NCI-H510A treated with DMSO at 0.1 percent for 48 hours (cell line): ENCODE data around the gene SLC31A2.
A peak's percentile ranks its signal among the peaks of the same experiment; 100 is the strongest.

ENCODE experiments used
- DNase-seq: peaks from one replicate; lab custom pipeline; 2025; lab: John Stamatoyannopoulos, UW

Gene SLC31A2

DNA sequence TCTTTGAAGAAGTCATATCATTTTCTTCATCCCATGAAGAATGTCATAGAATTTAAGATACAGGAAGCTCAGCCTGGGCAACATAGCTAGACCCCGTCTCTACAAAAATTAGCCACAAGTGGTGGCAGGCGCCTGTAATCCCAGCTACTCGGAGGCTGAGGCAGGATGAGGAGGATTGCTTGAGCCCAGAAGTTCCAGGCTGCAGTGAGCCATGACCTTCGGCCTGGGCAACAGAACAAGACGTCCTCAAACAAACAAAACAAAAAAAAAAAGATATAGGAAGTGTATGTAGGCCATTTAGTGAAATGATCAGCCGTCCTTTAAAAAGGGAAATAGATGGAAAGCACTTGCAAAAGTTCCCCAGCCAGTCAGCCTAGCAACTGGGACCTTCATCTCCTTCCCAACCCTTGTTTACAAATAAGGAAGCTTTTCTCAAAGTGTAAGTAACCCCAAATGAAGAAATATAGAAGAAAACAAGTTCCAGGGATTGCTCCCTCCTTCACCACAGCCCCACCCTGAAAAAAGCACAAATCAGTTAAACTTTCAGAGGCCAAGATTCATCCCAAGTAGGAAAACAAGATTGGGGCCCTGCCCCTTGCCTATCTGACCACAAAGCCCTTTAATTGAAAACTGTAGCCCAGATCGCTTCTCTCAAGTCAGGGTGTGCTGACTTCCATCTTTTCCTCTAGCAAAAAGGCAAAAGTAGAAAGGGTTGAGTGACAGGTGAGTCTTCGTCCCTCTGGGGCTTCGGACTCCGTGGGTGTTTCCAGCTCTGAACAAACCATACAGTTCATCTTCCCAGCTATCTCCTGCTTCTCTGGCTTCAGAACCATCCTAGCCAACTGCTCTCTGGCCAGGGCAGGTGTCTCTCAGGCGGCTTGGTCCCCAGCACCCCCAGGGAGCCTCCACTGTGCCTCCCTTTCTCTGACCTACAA lies 1.2 kb downstream of the SLC31A2 start:
- DNase-seq, result no peak

DNA sequence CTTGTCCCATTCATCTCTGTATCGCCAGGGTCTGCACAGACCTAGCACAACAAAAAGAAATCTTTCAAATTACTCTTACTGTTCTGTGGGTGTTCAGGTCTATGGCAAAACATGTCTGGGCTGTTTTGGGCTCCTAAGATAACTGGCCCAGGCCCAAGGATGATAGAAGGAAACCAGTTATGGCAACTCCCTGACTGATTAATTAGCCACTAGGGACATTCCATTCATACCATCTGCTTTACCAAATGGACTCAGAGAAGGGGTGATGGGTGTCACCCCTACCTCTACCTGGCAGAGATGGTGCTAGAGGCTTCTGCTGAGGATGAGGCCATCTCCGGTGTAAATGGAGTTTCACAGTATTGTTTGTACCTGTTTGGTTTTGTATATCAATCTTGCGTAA lies 1.9 kb downstream of the SLC31A2 start:
- DNase-seq, result no peak

DNA sequence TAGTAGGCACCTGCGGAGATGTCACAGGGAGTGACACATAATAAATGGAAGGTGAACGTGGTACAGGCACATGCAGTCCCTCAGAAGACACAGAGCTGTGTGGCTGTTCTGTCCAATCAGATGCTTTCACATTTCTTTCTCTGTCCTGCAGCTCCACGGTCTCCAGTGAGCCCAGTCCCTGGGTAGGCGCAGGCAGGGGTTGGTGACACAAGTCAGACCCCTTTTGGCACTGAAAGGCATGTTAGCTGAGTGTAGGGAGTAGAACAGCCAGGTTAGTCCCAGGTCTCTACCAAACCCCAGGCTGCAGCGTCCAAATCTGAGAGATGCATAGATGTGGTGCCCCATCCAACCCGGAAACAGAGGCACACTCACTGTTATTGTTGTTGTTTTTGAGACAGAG lies 2.8 kb downstream of the SLC31A2 start:
- DNase-seq, result no peak

DNA sequence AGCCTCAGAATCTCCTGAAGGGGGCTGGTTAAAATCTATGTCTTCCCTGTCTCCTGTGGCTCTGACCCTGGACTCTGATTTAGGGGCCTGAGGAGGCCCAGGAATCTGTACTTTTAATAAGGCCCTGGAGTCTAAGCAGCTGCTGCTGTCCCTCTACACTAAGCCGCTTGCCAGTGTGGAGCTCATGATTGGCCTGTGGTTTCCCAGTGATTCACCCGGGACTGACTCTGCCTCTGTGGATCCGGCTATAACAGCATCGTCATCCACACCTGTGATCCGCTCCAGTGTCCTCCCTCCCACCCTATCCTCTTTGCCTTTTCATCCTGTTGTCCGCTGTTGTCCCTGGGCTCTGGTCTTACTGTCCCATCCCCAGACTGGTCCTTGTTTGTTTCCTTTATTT lies 3.7 kb downstream of the SLC31A2 start:
- no peak for DNase-seq

DNA sequence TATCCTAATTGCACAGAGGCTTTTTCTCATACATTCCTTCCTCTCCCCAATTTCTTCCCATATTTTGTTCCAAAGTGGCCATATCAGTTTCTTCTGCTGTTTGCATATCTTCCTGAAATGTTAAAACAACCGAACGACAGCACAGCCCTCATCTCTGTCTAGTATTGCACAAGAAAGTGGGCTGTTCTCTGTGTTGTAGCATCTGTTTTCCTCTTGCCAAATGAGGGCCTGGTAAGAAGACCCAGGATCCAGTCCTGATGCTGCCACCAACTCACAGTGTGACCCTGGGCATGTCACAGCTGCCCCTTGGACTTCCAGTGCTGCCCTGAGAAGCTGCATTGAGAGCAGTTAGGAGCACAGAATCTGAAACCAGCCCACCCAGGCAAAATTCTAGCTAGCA lies 4.1 kb downstream of the SLC31A2 start:
- no peak for DNase-seq

DNA sequence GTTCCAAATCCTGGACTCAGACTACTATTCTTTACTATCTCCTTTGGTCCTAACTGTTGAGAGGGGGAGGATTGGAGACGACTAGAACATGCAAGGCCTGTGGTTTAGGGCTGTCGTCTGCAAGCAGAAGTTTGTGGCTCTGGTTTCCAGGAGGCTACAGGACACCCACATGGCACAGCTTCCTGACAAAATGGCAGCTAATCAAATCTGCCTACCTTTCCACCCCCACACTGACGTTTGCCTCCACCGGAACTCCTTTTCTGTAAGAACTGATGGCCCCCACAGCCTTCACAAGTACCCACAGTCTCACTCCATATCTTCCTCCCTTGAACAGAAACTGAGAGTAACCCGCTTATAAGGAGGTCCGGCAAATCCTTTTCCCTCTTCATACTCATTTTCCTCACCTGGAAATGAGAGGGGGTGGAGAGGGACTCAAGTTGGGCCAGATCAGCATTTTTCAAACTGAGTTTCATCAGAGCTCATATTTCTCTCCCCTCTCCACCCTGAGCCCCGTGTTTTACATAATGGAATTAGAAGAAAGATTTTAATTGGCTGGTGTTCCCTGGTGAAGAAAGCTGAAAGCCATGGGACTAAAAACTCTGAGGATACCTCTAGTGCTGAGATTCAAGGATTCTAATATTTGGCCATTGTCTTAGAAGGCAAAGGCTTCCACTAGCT lies 5.2 kb downstream of the SLC31A2 start:
- DNase-seq, result no peak

DNA sequence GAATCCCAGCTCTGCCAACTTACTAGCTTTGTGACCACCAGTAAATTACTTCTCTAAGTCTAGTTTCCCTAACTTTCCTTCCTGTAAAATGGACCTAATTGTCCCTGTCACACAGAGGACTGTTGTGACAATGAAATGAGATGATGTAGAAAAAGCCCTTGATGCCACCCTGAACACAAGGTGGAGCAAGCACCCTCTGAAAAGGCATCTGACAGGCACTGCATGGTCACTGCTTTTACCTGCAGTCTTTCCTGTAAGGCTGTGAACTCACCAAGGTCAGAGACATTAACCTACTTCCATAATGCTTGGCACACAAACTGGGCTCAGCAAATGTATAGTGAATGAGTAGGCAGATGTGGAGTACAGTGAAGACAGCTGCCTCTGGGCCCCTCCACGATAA lies 6.1 kb downstream of the SLC31A2 start:
- no peak for DNase-seq

DNA sequence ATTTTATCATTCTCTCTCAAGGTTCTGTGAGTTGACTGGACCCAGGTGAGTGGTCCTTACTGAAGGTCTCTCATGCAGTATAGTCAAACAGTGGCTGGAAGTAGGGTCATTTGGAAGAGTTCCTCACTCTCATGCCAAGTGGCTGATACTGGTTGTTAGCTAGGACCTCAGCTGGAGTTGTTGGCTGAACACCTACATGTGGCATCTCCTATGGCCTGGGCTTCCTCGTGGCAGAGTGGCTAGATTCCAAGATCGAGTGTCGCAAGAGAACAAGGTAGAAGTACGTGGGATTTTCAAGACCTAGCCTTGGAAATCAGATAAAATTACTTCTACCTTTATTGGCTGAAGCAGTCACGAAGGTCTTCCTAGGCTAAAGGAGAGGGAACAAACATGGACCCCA lies 7.6 kb downstream of the SLC31A2 start:
- DNase-seq, result no peak

DNA sequence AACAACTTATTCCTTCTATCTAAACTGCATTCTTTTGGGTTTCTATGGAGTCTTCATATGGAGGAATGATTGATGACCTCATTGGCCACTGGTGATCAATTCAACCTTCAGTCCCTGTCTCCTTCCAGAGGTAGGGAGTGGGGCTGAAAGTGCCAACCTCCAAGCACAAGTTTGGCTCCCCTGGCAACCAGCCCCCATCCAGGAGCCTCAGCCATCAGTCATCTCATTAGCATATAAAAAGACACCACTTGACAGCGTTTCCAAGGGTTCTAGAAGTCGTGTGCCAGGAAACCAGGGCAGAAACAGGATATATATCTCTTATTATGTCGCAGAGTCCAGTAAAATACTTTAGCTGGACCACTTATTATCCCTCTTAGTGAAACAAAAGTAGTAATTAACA lies 9.8 kb downstream of the SLC31A2 start:
- peak; percentile 21 for DNase-seq

DNA sequence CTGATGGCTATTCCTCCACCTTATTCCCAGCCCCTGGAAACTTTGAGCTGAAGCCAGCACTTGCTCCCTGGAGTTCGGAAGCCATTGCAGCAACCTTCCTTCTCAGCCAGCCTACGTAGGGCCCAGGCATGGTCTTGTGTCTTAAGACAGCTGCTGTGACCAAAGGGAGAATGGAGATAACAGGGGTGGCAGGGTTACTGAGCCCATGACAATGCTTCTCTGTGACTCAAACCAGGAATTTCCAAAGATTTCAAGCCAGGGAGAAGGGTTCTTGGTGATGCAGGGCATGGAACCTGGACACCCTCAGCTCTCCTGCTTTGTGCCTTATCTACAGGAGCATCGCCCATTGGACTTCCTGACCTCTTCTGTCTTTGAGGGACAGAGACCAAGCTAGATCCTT lies 12.2 kb downstream of the SLC31A2 start:
- no peak for DNase-seq

DNA sequence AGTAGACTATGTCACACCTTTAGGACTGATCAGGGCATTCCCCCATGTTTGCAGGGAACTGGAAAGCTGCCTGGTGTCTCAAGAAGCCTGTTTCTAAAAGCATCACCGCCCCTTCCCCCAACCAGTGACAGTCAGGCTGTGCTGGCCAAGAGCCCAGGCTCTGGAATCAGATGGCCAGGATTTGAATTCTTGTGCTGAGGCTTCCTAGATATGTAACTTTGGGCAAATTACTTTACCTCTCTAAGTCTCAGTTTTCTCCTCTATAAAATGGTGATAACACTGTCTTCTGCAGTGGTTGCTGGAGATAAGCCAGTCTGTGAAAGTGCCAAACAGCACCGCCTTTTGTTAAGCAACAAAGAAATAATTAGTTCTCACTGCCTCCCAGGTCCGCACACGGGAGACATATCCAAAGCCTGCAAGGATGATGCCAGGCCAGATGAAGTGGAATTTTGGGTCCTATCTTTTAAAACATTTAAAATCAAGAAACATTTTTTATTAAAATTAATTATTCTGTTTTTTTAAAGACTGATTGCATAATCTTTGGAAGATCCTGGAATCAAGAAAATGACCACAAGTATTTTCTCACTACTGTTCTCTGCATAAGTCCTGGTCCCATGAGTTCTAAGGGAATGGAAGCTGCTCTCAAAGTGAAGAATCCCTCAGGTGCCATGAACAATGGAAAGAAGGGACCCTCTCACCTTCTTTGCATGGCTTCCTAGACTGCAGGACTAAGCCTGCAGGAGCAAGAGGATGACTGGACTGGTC lies 13.9 kb downstream of the SLC31A2 start:
- DNase-seq, result no peak

DNA sequence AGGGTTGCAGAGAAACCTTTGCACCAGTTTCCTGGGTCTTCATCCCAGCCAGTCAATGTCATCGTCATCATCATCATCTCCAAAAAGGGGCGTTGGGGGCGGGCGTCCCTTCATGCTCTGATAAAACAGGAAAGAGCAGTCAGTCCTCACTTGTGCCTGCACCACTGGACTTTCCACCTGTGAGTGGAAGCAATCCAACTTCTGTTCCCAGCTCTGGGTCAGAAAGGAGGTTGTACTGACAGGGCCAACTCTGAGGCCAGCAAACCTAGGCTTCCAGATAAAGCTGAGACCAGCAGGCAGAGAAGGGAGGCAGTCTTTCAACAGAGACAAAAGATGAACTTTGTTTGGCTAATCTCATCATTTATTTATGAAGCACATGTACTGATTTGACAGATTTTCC lies 15.2 kb downstream of the SLC31A2 start:
- DNase-seq, result no peak

DNA sequence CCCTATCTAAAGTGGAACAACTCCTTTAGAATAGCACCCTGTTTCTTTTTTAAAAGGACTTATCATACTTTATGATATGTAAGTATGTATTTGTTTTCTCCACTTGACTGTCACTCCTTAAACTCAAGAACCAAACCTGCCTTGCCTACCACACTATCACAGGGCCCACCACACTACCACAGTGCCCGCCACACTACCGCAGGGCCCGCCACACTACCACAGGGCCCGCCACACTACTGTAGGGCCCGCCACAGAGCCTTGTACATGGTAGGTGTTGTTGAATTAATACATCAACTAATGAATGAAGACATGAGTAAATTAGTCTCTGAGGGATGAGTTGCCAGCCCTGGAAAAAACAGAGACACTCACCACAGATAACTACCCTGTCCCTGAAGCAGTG lies 18.0 kb downstream of the SLC31A2 start:
- no peak for DNase-seq

DNA sequence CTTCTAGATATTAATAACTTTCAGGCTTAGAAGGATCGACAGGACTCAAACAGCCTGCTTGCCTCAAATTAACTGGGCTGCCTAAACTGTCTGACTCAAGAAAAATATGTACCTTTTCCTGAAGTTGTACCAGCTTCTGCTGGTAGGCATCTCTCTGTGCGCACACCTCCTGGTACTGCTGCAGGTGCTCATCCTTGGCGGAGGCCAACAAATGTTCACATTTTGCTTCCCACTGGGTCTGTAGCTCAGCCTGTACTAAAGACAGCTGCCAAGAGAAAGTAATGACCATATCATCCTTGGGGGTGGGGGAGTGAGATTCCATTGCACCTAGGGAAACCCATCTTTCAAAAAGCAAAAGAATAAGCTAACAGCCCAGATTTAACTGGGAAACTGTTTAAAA lies 22.5 kb downstream of the SLC31A2 start:
- DNase-seq, result no peak

DNA sequence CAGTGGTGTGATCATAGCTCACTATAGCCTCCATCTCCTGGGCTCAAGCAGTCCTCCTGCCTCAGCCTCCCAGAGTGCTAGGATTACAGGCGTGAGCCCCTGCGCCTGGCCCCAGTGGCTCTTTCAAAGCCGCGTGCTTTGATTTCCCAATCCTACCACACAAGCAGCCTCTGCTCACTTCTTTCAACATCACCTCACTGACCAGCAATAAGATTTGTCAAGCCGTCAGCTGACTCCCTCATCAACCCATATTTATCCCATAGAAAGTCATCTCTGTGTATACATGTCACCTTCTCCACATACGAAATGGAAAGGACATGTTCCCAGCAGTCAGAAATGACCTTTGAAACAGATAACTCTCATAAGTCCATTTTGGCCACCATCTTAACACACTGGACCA lies 26.0 kb downstream of the SLC31A2 start:
- no peak for DNase-seq

DNA sequence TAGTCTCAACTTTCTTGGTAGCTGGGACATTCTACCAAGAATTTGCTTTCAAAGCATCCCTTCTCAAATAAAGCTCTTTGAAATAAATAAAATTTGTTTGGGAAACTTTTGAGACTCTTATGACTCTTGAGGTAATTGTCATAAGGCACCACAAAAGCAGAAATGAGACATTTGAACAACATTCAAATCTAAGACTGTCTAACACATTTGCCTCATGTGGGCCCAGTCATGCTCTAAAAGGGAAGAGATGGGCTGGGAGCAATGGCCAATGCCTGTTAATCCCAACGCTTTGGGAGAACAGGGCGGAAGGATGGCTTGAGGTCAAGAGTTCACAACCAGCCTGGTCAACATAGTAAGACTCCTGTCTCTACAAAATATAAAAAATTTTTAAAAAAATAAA lies 26.4 kb downstream of the SLC31A2 start:
- DNase-seq, result no peak

DNA sequence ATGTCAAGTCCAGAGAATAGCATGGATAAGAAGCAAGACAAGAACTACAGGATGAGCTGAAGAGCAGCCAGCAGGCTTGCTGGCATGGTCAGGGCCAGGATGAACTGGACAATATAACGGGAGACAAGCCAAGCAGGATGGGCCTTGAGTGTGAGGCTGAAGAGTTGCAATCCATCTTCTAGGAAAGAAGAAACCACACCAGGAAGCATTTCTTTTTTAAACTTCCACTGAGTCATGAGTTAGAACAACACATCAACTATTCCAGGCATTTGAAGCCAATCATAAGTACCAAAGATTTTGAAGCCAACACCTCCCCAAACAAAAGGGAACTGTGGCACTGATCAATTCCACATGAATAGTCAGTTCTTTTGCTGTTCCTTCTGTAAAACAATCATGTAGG lies 27.3 kb downstream of the SLC31A2 start:
- no peak for DNase-seq

DNA sequence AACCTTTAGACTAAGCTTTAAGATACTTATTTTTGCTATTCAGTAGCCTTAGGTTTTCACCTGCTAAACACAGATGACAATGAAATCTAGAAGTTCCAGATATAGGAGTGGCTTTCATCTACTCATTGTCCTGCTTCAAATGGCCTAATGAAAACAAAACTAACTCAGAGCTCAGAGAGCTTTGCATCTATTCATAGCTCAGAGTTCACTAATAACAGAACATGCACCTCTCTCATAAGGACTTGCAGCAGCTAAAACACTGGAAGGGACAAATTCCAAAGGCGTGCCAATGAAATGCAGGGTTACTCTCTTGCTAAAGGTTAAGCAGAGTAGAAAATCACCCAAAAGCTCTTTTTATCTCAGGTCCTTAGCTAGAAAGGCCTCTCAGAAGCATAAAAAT lies 29.0 kb downstream of the SLC31A2 start:
- no peak for DNase-seq

DNA sequence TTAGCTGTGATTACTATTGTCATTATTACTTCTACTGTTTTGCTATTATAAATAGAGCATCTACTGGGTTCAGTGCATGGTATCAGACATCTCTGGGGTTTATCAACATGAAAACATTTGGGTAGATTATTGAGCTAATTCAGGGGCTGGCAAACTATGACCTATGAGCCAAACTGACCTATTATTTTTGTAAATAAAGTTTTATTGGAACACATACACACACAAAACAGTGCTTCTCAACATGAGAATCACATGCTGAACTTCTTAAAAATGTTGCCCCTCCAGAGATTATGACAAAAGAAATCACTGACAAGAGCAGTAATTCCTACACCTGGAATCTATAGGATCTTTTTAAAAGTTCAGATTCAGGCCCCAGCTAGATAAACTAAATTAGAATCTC lies 30.4 kb downstream of the SLC31A2 start:
- DNase-seq, result no peak

DNA sequence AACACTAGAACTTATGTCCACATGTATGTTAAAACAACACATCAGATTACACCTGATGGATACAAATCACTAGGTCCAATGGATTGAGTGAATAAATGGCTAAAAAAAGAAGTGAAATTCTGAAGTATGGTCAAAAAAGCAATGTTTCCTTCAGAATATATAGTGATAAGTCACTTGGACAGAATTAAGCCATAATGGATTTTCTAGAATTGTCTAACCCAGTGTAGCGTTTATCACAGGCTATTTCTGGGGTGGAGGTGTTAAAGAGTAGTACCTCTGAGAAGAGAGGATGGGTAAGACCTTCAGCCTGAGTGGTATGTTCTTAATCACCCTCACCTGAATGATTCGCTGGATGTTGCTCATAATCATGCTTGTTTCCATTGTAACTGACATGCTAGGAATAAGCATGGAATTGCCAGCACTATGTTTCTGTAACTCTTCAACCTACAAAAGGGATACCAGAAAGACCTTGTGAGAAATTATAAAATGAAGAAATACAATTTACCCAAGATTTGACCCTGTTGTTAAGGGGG lies 33.2 kb downstream of the SLC31A2 start:
- DNase-seq, result no peak

DNA sequence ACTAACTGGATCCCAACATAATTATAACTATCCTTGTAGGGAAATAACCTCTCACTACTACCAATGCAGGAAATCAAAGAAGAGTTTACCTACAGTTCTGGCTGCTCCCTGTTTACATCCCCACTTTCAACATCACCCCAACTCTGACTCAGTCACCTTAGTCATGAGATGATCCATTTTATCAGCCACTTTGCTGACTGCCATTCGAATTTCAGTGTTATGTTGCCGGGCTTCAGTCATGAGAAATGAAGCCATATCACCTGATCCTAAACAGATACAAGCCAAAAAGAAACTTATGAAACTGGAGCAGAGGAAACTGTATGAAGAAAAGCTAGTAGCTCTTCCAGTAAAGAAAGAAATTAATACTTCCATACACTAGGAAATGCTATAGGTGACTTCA lies 33.7 kb downstream of the SLC31A2 start:
- no peak for DNase-seq

DNA sequence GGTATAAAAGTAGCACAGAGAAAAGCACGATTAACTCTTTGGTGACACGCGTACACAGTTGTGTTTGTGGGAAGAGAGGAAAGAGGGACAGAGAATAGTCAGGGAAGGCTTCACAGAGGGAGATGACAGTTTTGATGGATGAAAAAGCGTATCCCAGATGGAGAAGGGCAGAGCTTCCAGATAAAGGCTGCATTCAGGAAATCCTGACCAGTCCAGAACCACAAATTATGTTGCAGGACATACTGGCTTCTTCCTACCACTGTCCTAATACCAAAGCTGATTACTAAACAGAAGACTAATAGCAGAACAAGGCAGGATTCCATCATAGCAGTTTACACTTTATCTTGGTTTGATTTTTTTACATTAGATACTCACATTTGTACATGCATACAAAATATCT lies 34.5 kb downstream of the SLC31A2 start:
- DNase-seq, result no peak
